PC-3 (cell line): Measurements from ENCODE around the gene OR2L5. TPM values are rescaled to one million over a fixed set of nuclear protein-coding genes. Genes with fewer than 3 reads are reported as not detected.

Experiments used
- ATAC-seq: fragments of 200-7000 bp; cut with Tn5 transposase; 2 replicates; pipeline ENCODE4 v1.9.1; 2020; ENCODE audit warnings: mild to moderate bottlenecking, moderate library complexity
- BruUV-seq: library from RNA; stranded (reverse); fragments of 400-500 nt; replicated peaks from 2 replicates; lab custom pipeline; 2021; lab: Mats Ljungman, UMichigan
- CTCF ChIA-PET: fragments of 300-600 bp; sonication (Branson Sonifier 250); formaldehyde crosslinking; loops from one replicate; lab custom pipeline; 2022; ENCODE audit warnings: antibody characterized with exemption; lab: Charles Lee
- POLR2A ChIA-PET: fragments of 300-600 bp; sonication (Branson Sonifier 250); formaldehyde crosslinking; loops from one replicate; lab custom pipeline; 2022; ENCODE audit warnings: antibody characterized with exemption; ENCODE audit not compliant: unreplicated experiment; lab: Charles Lee
- DNase-seq: peaks from one replicate; pipeline ENCODE4 v3.0.0-alpha.2; 2015
- H2AFZ ChIP-seq: fragments of 300-600 bp; sonication (generic); 2 replicates; pipeline ENCODE4 v1.6.0; 2016; ENCODE audit warnings: antibody characterized with exemption, low read length
- H3F3A ChIP-seq: fragments of 300-600 bp; sonication (generic); one replicate; pipeline ENCODE4 v1.6.0; 2017; ENCODE audit warnings: antibody characterized with exemption, low read length, control low read depth, mild to moderate bottlenecking; ENCODE audit not compliant: unreplicated experiment
- H3K27ac ChIP-seq: fragments of 300-600 bp; sonication (generic); 2 replicates; pipeline ENCODE4 v1.5.1; 2016; ENCODE audit warnings: mild to moderate bottlenecking, low read length
- H3K27me3 ChIP-seq: fragments of 300-600 bp; sonication (generic); 2 replicates; pipeline ENCODE4 v1.6.1; 2016; ENCODE audit warnings: low read length, mixed read lengths
- H3K36me3 ChIP-seq: fragments of 300-600 bp; sonication (generic); 2 replicates; pipeline ENCODE4 v1.6.1; 2016; ENCODE audit warnings: low read depth, mixed run types, low read length, mixed read lengths
- H3K4me1 ChIP-seq: fragments of 300-600 bp; sonication (generic); 2 replicates; pipeline ENCODE4 v1.5.1; 2016; ENCODE audit warnings: low read length; ENCODE audit not compliant: insufficient read depth
- H3K4me2 ChIP-seq: fragments of 300-600 bp; sonication (generic); 2 replicates; pipeline ENCODE4 v1.6.0; 2016; ENCODE audit warnings: low read length
- H3K4me3 ChIP-seq: fragments of 300-600 bp; sonication (generic); 2 replicates; pipeline ENCODE4 v1.5.1; 2016; ENCODE audit warnings: mild to moderate bottlenecking, low read length, mixed read lengths
- H3K79me2 ChIP-seq: fragments of 300-600 bp; sonication (generic); 2 replicates; pipeline ENCODE4 v1.6.1; 2017; ENCODE audit warnings: low read length, mixed read lengths
- H3K9ac ChIP-seq: fragments of 300-600 bp; sonication (generic); 2 replicates; pipeline ENCODE4 v1.6.0; 2016; ENCODE audit warnings: mild to moderate bottlenecking, low read length
- H3K9me2 ChIP-seq: fragments of 300-600 bp; sonication (generic); replicated peaks from 2 replicates; pipeline ENCODE4 v1.6.1; 2016; ENCODE audit warnings: mixed run types, low read length, mixed read lengths
- H3K9me3 ChIP-seq: fragments of 300-600 bp; sonication (generic); 2 replicates; pipeline ENCODE4 v1.6.1; 2016; ENCODE audit warnings: low read length, mixed read lengths
- H4K20me1 ChIP-seq: fragments of 300-600 bp; sonication (generic); 2 replicates; pipeline ENCODE4 v1.6.1; 2016; ENCODE audit warnings: low read length, mixed read lengths
- CTCF ChIP-seq: fragments of 300-600 bp; sonication (generic); conservative IDR thresholded peaks from 2 replicates; pipeline ENCODE4 v1.5.1; 2017; ENCODE audit warnings: antibody characterized with exemption, low read depth, mild to moderate bottlenecking, low read length
- EZH2 ChIP-seq: fragments of 300-600 bp; sonication (generic); IDR thresholded peaks from one replicate; pipeline ENCODE4 v1.6.1; 2017; ENCODE audit warnings: antibody characterized with exemption, mild to moderate bottlenecking, low read length; ENCODE audit not compliant: unreplicated experiment
- EZH2phosphoT487 ChIP-seq: fragments of 300-600 bp; sonication (generic); IDR thresholded peaks from 2 replicates; pipeline ENCODE4 v1.6.1; 2018; ENCODE audit warnings: mild to moderate bottlenecking, antibody characterized with exemption, low read length, borderline replicate concordance
- intact Hi-C: fragments of 100-400 bp; cut with micrococcal nuclease; formaldehyde crosslinking; loops from 2 replicates; pipeline ENCODE4 v1.9.0; 2023
- total RNA-seq: library from RNA; depleted of rRNA; stranded (reverse); fragments of >200 nt; gene quantifications from 2 replicates; pipeline ENCODE4 v1.2.3, GENCODE V29; 2014

Gene OR2L5
- total RNA-seq, 1 experiment from 2014 or later = 0.07 TPM

DNA sequence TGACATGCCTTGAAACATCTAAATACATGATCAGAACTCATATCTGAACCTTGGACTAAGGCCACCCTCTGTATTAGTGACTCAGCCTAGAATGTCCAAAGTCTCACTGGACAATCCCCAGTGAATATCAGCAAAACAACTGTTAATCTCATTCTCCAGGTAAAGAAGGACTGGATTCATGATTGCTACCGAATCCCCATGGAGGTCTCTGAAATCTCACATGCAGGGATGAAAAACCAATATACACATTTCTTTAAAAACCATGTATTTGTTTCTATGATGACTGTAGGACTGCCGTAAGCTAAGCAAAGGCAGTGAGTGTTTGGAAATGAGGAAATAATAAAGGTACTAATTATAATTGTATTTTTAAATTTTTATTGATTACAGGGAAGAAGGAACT, 33.1 kb downstream of the OR2L5 start, which contains the start of gene OR2L3:
Gene OR2L3, plus strand, starts transcription at position 301 of the 400 bp plus-strand sequence. CDS start 13,846 bp downstream, outside the sequence.
- no peaks in the 10 kb centered on the region for H3K4me1 ChIP-seq
- intact Hi-C loops = loop anchor here (5.0 kb wide), 1 partner anchor 109 kb away; no protein-coding TSS in a partner anchor
- no peaks in the 10 kb centered on the region for H3K79me2 ChIP-seq
- H3K4me2 ChIP-seq = no peak within 1 kb of the TSS
- TF ChIP-seq CTCF = no peak
- no peaks in the 10 kb centered on the region for H3K9me3 ChIP-seq
- no peaks in the 10 kb centered on the region for H3K36me3 ChIP-seq
- ChIA-PET CTCF (interaction anchor here (0.6 kb wide), 1 partner anchor 205 kb away, joined by 4 read pairs; no protein-coding TSS in a partner anchor), POLR2A (no interaction called here)
- H3K9ac ChIP-seq = no peak within 1 kb of the TSS
- no peaks in the 10 kb centered on the region for H4K20me1 ChIP-seq
- no peak within 1 kb of the TSS for H3K27ac ChIP-seq
- no peak within 1 kb of the TSS for H2AFZ ChIP-seq
- DNase-seq (no peak), ATAC-seq (no peak)
- H3F3A ChIP-seq = no peaks in the 10 kb centered on the region
- H3K27me3 ChIP-seq = no peaks in the 10 kb centered on the region
- no peak within 1 kb of the TSS for H3K4me3 ChIP-seq
- H3K9me2 ChIP-seq = no peaks in the 10 kb centered on the region
- no TSS peak for BruUV-seq

DNA sequence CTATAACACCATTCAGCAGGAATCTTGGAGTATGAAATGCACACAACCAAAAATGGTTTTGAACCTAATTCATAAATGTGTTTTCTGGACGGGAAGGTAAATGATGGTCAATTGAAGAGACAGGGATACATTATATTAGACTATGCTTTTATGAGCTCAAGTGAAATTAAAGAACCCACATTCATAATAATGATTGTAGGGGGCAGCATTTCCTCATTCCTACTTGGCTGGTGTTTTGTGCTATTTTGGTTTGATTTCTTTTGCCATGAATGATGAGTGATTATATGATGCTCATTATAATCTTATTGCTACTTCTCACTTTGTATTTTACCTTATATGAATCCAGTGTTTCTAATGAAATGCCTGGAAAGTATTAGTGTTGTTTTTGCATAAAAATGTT, 33.5 kb downstream of the OR2L5 start:
- Histone ChIP-seq H3K79me2 (no peaks in the 10 kb centered on the region), H3K9ac (no peak overlapping the region), H3K36me3 (no peaks in the 10 kb centered on the region), H3K27ac (no peak overlapping the region), H3K4me3 (no peak overlapping the region), H3K9me2 (no peaks in the 10 kb centered on the region), H3K4me2 (no peak overlapping the region), H3F3A (no peaks in the 10 kb centered on the region), H3K9me3 (no peaks in the 10 kb centered on the region), H2AFZ (no peak overlapping the region), H4K20me1 (no peaks in the 10 kb centered on the region), H3K4me1 (no peaks in the 10 kb centered on the region), H3K27me3 (no peaks in the 10 kb centered on the region)
- BruUV-seq = no TSS peak
- TF ChIP-seq EZH2 = no peak
- no peak for TF ChIP-seq EZH2phosphoT487
- peak; percentile 64 for TF ChIP-seq CTCF
- DNase-seq = peak; percentile 37
- intact Hi-C loops = loop anchor here (1.0 to 5.0 kb wide), 4 partner anchors 110 to 575 kb away; no protein-coding TSS in a partner anchor
- CTCF ChIA-PET = interaction anchor here (0.6 kb wide), 2 partner anchors 196 to 205 kb away, joined by 3 to 4 read pairs; no protein-coding TSS in a partner anchor
- ATAC-seq = peak; percentile 70
- POLR2A ChIA-PET = no interaction called here

DNA sequence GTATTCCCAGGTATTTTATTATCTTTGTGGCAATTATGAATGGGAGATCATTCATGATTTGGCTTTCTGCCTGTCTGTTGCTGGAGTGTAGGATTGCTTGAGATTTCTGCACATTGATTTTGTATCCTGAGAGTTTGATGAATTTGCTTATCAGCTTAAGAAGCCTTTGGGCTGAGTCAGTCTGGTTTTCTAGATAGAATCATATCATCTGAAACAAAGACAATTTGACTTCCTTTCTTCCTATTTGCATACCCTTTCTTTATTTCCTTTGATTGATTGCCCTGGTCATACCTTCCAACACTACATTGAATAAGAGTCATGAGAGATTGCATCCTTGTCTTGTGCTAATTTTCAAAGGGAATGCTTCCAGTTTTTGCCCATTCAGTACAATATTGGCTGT, 41.2 kb downstream of the OR2L5 start:
- intact Hi-C loops = loop anchor here (5.0 kb wide), 1 partner anchor 88 kb away; no protein-coding TSS in a partner anchor
- CTCF ChIA-PET = no interaction called here

More for the DNA sequence above, 41.2 kb downstream of the OR2L5 start:
- Histone ChIP-seq H3K36me3 (no peaks in the 10 kb centered on the region), H3K4me1 (0 out of 2 replicates have a peak, but pooled peaks cover 3% of the 10 kb centered on the region), H3K9me3 (no peaks in the 10 kb centered on the region), H4K20me1 (no peaks in the 10 kb centered on the region), H3K27ac (no peak overlapping the region), H3K4me3 (no peak overlapping the region), H2AFZ (no peak overlapping the region), H3K9me2 (no peaks in the 10 kb centered on the region), H3K27me3 (no peaks in the 10 kb centered on the region), H3K9ac (no peak overlapping the region), H3K79me2 (no peaks in the 10 kb centered on the region), H3F3A (no peaks in the 10 kb centered on the region), H3K4me2 (no peak overlapping the region)
- POLR2A ChIA-PET = no interaction called here
- no peak for TF ChIP-seq EZH2
- no peak for TF ChIP-seq EZH2phosphoT487
- no peak for TF ChIP-seq CTCF
- BruUV-seq = no TSS peak
- ATAC-seq (peak; percentile 28), DNase-seq (no peak)
